IMR-90 (cell line): ENCODE data around the gene FLNA. TPM values are rescaled to one million over a fixed set of nuclear protein-coding genes. Genes with fewer than 3 reads are reported as not detected.

Experiments used
- ATAC-seq: fragments of 200-7000 bp; cut with Tn5 transposase; 2 replicates; pipeline ENCODE4 v1.9.1; 2020; ENCODE audit warnings: low read depth, mild to moderate bottlenecking, moderate library complexity
- BruUV-seq: library from RNA; stranded (reverse); fragments of 400-500 nt; replicated peaks from 2 replicates; lab custom pipeline; 2021; lab: Mats Ljungman, UMichigan
- CTCF ChIA-PET: fragments of 300-600 bp; formaldehyde crosslinking; extraction: SDS; loops from one replicate; lab custom pipeline; 2021; ENCODE audit warnings: antibody characterized with exemption; lab: Yijun Ruan, JAX
- POLR2A ChIA-PET: fragments of 300-600 bp; sonication (Branson Sonifier 250); formaldehyde crosslinking; loops from one replicate; lab custom pipeline; 2022; ENCODE audit warnings: antibody characterized with exemption; ENCODE audit not compliant: unreplicated experiment; lab: Charles Lee
- DNase-seq: peaks from one replicate; pipeline ENCODE4 v3.0.0; 2013
- H2AFZ ChIP-seq: replicated peaks from 2 replicates; pipeline ENCODE3; 2013; ENCODE audit warnings: low read length, mild to moderate bottlenecking; ENCODE audit not compliant: poor library complexity
- H2AK5ac ChIP-seq: 2 replicates; pipeline ENCODE4 v1.6.1; 2013; ENCODE audit warnings: low read depth, low read length, inconsistent platforms
- H2AK9ac ChIP-seq: replicated peaks from 2 replicates; pipeline ENCODE3; 2013; ENCODE audit warnings: mild to moderate bottlenecking, low read depth, low read length, moderate library complexity; ENCODE audit not compliant: poor library complexity
- H2BK120ac ChIP-seq: 2 replicates; pipeline ENCODE4 v1.6.1; 2013; ENCODE audit warnings: low read depth, low read length, inconsistent platforms
- H2BK15ac ChIP-seq: 3 replicates; pipeline ENCODE4 v1.6.1; 2013; ENCODE audit warnings: low read depth, low read length, inconsistent platforms
- H2BK20ac ChIP-seq: 2 replicates; pipeline ENCODE4 v1.6.1; 2013; ENCODE audit warnings: low read depth, mild to moderate bottlenecking, inconsistent platforms, low read length, moderate library complexity
- H2BK5ac ChIP-seq: 2 replicates; pipeline ENCODE4 v1.6.1; 2013; ENCODE audit warnings: mild to moderate bottlenecking, low read depth, low read length, inconsistent platforms; ENCODE audit not compliant: poor library complexity, severe bottlenecking
- H3K14ac ChIP-seq: replicated peaks from 2 replicates; pipeline ENCODE4 v1.6.1; 2013; ENCODE audit warnings: low read depth, low read length, inconsistent platforms
- H3K18ac ChIP-seq: 2 replicates; pipeline ENCODE4 v1.6.1; 2013; ENCODE audit warnings: low read depth, low read length, control low read depth
- H3K23ac ChIP-seq: 2 replicates; pipeline ENCODE4 v1.6.1; 2013; ENCODE audit warnings: low read depth, low read length, inconsistent platforms
- H3K27ac ChIP-seq: 2 replicates; pipeline ENCODE4 v1.5.1; 2013; ENCODE audit warnings: mild to moderate bottlenecking, control low read depth, low read length; ENCODE audit not compliant: insufficient read depth
- H3K27me3 ChIP-seq: 2 replicates; pipeline ENCODE4 v1.6.1; 2013; ENCODE audit warnings: low read length; ENCODE audit not compliant: control insufficient read depth, insufficient read depth
- H3K36me3 ChIP-seq: 2 replicates; pipeline ENCODE4 v1.6.1; 2013; ENCODE audit warnings: low read length, mixed read lengths; ENCODE audit not compliant: control insufficient read depth, insufficient read depth
- H3K4ac ChIP-seq: 2 replicates; pipeline ENCODE4 v1.6.1; 2013; ENCODE audit warnings: low read depth, low read length, inconsistent platforms
- H3K4me1 ChIP-seq: 2 replicates; pipeline ENCODE4 v1.6.1; 2013; ENCODE audit warnings: low read length, mixed read lengths; ENCODE audit not compliant: control insufficient read depth, insufficient read depth
- H3K4me2 ChIP-seq: 2 replicates; pipeline ENCODE4 v1.6.1; 2013; ENCODE audit warnings: low read depth, mild to moderate bottlenecking, control low read depth, low read length, moderate library complexity
- H3K4me3 ChIP-seq: 2 replicates; pipeline ENCODE4 v1.5.1; 2013; ENCODE audit warnings: low read depth, mild to moderate bottlenecking, control low read depth, low read length, moderate library complexity; ENCODE audit not compliant: insufficient read depth
- H3K56ac ChIP-seq: 2 replicates; pipeline ENCODE4 v1.6.1; 2013; ENCODE audit warnings: low read length, inconsistent platforms; ENCODE audit not compliant: insufficient read depth; ENCODE audit errors: extremely low read depth
- H3K79me1 ChIP-seq, 2 experiments: 2 replicates each; pipeline ENCODE4 v1.6.1; 2013; ENCODE audit warnings: low read length in 2 of 2, inconsistent platforms in 1 of 2, low read depth in 1 of 2
- H3K9ac ChIP-seq: 2 replicates; pipeline ENCODE4 v1.6.1; 2013; ENCODE audit warnings: low read depth, low read length, control low read depth
- H3K9me1 ChIP-seq: 2 replicates; pipeline ENCODE4 v1.6.1; 2013; ENCODE audit warnings: low read length, inconsistent platforms; ENCODE audit not compliant: insufficient read depth
- H3K9me3 ChIP-seq: 2 replicates; pipeline ENCODE4 v1.6.1; 2013; ENCODE audit warnings: low read length; ENCODE audit not compliant: control insufficient read depth, insufficient read depth
- H4K20me1 ChIP-seq: 2 replicates; pipeline ENCODE4 v1.6.1; 2013; ENCODE audit warnings: low read length, inconsistent platforms; ENCODE audit not compliant: insufficient read depth
- H4K5ac ChIP-seq: 2 replicates; pipeline ENCODE4 v1.6.1; 2013; ENCODE audit warnings: mild to moderate bottlenecking, low read depth, low read length, control low read depth
- H4K8ac ChIP-seq, 2 experiments: 2 replicates each; pipeline ENCODE4 v1.6.1; 2013; ENCODE audit warnings: low read depth in 2 of 2, low read length in 2 of 2, control low read depth in 1 of 2, inconsistent platforms in 1 of 2
- H4K91ac ChIP-seq: 2 replicates; pipeline ENCODE4 v1.6.1; 2013; ENCODE audit warnings: low read depth, low read length, inconsistent platforms; ENCODE audit not compliant: insufficient read depth
- CEBPB ChIP-seq: IDR thresholded peaks from 2 replicates; pipeline ENCODE4 v1.6.1; 2012; ENCODE audit warnings: low read depth, low read length, improper control_type of control experiment
- RAD21 ChIP-seq: IDR thresholded peaks from 2 replicates; pipeline ENCODE4 v1.6.1; 2012; ENCODE audit warnings: low read length, improper control_type of control experiment
- RCOR1 ChIP-seq: IDR thresholded peaks from 2 replicates; pipeline ENCODE4 v1.6.1; 2012; ENCODE audit warnings: mild to moderate bottlenecking, low read length, improper control_type of control experiment; ENCODE audit not compliant: insufficient replicate concordance
- RFX5 ChIP-seq: IDR thresholded peaks from 2 replicates; pipeline ENCODE4 v1.8.0; 2012; ENCODE audit warnings: low read depth, mild to moderate bottlenecking, low read length, moderate library complexity
- WGBS, 2 experiments: methylation state at CpG; one replicate each; pipeline versions ENCODE4 v1.1.5 to v1.1.7; 2013; ENCODE audit warnings: missing lambda C conversion rate in 2 of 2; ENCODE audit not compliant: insufficient read length in 1 of 2; ENCODE audit errors: extremely low coverage in 2 of 2; 5-methylcytosine and 5-hydroxymethylcytosine counted together
- dilution Hi-C: fragments of 300-500 bp; cut with HindIII; formaldehyde crosslinking; loops from one replicate; pipeline ENCODE4 v1.14.3; 2018; ENCODE audit warnings: low sequenced_read_pairs; ENCODE audit not compliant: unreplicated experiment
- in situ Hi-C: fragments of 300-500 bp; cut with MboI; formaldehyde crosslinking; loops from 3 replicates; pipeline ENCODE4 v1.14.3; 2019; ENCODE audit warnings: low sequenced_read_pairs, inconsistent platforms, mixed read lengths
- intact Hi-C: fragments of 100-400 bp; cut with micrococcal nuclease; formaldehyde crosslinking; loops from 2 replicates; pipeline ENCODE4 v1.10.0; 2022
- polyA plus RNA-seq, 3 experiments: library from polyadenylated mRNA; depleted of rRNA; stranded (reverse); fragments of >200 nt; gene quantifications; 2 replicates each; pipeline ENCODE4 v1.2.3, GENCODE V29; 2012; ENCODE audit warnings: low replicate concordance in 1 of 3
- total RNA-seq: library from RNA; depleted of rRNA; stranded (reverse); fragments of >200 nt; gene quantifications from 2 replicates; pipeline ENCODE4 v1.2.3, GENCODE V29; 2012

FLNA gene
- total and polyA plus RNA-seq, 2 of the 4 experiments (the other 2 are of a cell fraction) = 1,356 to 1,357 TPM

DNA sequence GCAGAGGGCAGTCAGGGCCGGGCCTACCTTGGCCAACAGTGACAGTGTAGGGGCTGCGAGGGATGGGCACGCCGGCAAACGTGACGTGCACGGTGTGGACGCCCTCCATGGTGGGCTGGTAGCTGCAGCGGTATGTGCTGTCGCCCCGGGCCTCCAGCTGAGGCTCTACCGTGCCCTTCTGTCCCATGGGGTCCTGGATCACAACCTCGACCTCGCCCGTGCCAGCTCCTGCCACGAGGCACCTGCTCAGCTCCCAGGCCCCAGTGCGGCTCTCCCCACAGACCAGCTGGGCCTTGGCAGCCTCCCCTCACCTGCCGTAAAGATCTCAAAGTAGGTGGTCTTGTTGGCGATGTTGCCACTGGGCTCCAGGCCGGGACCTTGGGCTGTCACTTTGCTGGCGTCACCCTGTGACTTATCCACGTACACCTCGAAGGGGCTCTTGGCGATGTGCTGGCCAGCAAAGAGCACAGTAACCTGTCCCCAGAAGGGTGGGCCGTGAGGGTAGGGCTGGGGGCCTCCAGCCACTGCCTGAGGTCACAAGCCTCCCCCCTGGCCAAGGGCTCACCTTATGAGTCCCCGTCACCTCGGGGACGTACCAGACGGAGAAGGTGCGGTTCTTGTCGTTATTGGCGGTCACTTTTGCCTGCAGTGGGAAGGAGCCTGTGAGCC is 8.3 kb downstream of the FLNA start:
- no peak overlapping the region for H4K8ac ChIP-seq
- no peak overlapping the region for H3K56ac ChIP-seq
- peak overlapping the region; percentile 8 for H2AFZ ChIP-seq
- TSS peak; percentile 17 for BruUV-seq
- DNase-seq (no peak), ATAC-seq (no peak)
- CTCF ChIA-PET = no interaction called here
- no peak overlapping the region for H2BK120ac ChIP-seq
- no peak overlapping the region for H3K14ac ChIP-seq
- peaks cover 96% of the 10 kb centered on the region for H4K20me1 ChIP-seq
- no peaks in the 10 kb centered on the region for H3K9me3 ChIP-seq
- no peak overlapping the region for H4K5ac ChIP-seq
- peak overlapping the region; percentile 26 for H2AK9ac ChIP-seq
- TF ChIP-seq RCOR1 = no peak
- TF ChIP-seq RAD21 = no peak
- no peak for TF ChIP-seq RFX5
- TF ChIP-seq CEBPB = no peak
- peaks cover 80% of the 10 kb centered on the region for H3K36me3 ChIP-seq
- 90% methylated on average over 15 of the region's 32 CpGs; no CpG with 5 or more reads in 1 of the 2 experiments for WGBS, 2 experiments
- peak overlapping the region; percentile 11; the same call in 1 of the 2 replicates for H3K9ac ChIP-seq
- H4K91ac ChIP-seq = no peak overlapping the region
- intact Hi-C loops = no loop called here
- H3K79me1 ChIP-seq = peaks cover 0 to 24% of the 10 kb centered on the region in 2 experiments; a peak in 1 of 4 replicates
- no peak overlapping the region for H2BK20ac ChIP-seq
- H2BK5ac ChIP-seq = no peak overlapping the region
- POLR2A ChIA-PET = no interaction called here
- dilution Hi-C loops = no loop called here
- no peak overlapping the region for H3K23ac ChIP-seq
- in situ Hi-C loops = no loop called here
- no peak overlapping the region for H2AK5ac ChIP-seq
- peaks cover 7% of the 10 kb centered on the region for H3K4me1 ChIP-seq
- no peaks in the 10 kb centered on the region; the same call in 1 of the 2 replicates for H3K9me1 ChIP-seq
- no peak overlapping the region for H3K4ac ChIP-seq
- H2BK15ac ChIP-seq = no peak overlapping the region
- H3K27ac ChIP-seq = peak overlapping the region; percentile 10
- no peak overlapping the region; the same call in 1 of the 2 replicates for H3K4me2 ChIP-seq
- H3K27me3 ChIP-seq = no peaks in the 10 kb centered on the region
- H3K18ac ChIP-seq = no peak overlapping the region
- no peak overlapping the region for H3K4me3 ChIP-seq
